ENCODE data around the gene SPON2.

DNA sequence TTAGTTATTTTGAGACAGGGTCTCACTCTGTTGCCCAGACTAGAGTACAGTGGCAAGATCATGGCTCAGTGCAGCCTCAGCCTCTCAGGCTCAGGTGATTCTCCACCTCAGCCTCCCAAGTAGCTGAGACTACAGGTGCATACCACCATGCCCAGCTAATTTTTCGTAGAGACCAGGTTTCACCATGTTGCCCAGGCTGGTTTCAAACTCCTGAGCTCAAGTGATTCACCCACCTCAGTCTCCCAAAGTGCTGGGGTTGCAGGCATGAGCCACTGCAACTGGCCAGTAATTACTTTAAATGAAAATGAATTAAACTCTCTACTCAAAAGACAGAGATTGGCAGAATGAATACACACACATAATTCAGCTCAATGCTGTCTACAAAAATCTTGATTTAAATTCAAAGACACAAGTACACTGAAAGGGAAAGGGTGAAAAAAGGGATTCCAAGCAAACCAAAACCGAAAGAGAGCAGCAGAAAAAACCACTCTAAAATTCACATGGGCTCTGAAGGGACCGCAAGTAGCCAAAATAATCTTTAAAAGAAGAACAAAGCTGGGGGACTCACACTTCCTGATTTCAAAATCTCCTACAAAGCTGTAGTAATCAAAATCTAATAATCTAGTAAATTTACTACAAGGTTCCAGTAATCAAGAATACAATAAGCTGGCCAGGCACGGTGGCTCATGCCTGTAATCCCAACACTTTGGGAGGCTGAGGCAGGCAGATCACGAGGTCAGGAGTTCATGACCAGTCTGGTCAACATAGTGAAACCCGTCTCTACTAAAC lies 11.8 kb upstream of the SPON2 start:
- no peak for TF ChIP-seq CTCF (IDR thresholded peaks at IDR 0.05)
- TF ChIP-seq SIN3A (IDR thresholded peaks at IDR 0.05; ENCODE audit: borderline replicate concordance, insufficient read depth, low read depth, low read length): no peak
- TF ChIP-seq, protein P1, sequence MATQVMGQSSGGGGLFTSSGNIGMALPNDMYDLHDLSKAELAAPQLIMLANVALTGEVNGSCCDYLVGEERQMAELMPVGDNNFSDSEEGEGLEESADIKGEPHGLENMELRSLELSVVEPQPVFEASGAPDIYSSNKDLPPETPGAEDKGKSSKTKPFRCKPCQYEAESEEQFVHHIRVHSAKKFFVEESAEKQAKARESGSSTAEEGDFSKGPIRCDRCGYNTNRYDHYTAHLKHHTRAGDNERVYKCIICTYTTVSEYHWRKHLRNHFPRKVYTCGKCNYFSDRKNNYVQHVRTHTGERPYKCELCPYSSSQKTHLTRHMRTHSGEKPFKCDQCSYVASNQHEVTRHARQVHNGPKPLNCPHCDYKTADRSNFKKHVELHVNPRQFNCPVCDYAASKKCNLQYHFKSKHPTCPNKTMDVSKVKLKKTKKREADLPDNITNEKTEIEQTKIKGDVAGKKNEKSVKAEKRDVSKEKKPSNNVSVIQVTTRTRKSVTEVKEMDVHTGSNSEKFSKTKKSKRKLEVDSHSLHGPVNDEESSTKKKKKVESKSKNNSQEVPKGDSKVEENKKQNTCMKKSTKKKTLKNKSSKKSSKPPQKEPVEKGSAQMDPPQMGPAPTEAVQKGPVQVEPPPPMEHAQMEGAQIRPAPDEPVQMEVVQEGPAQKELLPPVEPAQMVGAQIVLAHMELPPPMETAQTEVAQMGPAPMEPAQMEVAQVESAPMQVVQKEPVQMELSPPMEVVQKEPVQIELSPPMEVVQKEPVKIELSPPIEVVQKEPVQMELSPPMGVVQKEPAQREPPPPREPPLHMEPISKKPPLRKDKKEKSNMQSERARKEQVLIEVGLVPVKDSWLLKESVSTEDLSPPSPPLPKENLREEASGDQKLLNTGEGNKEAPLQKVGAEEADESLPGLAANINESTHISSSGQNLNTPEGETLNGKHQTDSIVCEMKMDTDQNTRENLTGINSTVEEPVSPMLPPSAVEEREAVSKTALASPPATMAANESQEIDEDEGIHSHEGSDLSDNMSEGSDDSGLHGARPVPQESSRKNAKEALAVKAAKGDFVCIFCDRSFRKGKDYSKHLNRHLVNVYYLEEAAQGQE (IDR thresholded peaks at IDR 0.05; ENCODE audit: insufficient read depth in 1 of 2, low read depth in 2 of 2, low read length in 1 of 2): no peak
- TF ChIP-seq POLR2AphosphoS5 (IDR thresholded peaks at IDR 0.05; ENCODE audit: low read depth, low read length): no peak
- no peak for TF ChIP-seq TCF7L2 (IDR thresholded peaks at IDR 0.05; ENCODE audit: low read depth, low read length)

All from Panc1 (cell line).